ENCODE data around the gene ACTL6A. TPM values are rescaled to one million over a fixed set of nuclear protein-coding genes. Genes with fewer than 3 reads are reported as not detected.

ACTL6A gene
- total RNA-seq, 1 donor from 2014 or later: 43.5 TPM

DNA sequence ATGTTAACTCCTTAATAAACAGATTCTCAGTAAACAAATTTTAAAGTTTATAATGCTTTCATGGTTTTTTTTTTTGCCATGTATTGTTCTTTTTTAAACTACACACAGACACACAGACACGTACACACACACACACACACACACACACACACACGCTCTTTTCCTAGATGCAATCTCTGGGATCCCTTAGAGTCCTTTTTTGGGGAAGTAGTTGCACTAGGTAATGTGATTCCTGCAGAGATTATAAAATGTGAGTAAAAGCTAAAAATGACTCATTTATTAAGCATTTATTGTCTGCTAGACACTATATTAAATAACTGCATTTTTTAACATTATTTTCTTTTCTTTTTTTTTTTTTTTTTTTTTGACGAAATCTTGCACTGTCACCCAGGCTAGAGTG, 61.7 kb downstream of the ACTL6A start:
- Mint-ChIP-seq H3K9me3 (no peaks in the 10 kb centered on the region), H3K27me3 (ENCODE audit: low read depth) (no peaks in the 10 kb centered on the region), H3K4me3 (no peak overlapping the region), H3K4me1 (no peaks in the 10 kb centered on the region), H3K27ac (no peak overlapping the region), H3K36me3 (peaks cover 34% of the 10 kb centered on the region)
- TF ChIP-seq, protein P1, sequence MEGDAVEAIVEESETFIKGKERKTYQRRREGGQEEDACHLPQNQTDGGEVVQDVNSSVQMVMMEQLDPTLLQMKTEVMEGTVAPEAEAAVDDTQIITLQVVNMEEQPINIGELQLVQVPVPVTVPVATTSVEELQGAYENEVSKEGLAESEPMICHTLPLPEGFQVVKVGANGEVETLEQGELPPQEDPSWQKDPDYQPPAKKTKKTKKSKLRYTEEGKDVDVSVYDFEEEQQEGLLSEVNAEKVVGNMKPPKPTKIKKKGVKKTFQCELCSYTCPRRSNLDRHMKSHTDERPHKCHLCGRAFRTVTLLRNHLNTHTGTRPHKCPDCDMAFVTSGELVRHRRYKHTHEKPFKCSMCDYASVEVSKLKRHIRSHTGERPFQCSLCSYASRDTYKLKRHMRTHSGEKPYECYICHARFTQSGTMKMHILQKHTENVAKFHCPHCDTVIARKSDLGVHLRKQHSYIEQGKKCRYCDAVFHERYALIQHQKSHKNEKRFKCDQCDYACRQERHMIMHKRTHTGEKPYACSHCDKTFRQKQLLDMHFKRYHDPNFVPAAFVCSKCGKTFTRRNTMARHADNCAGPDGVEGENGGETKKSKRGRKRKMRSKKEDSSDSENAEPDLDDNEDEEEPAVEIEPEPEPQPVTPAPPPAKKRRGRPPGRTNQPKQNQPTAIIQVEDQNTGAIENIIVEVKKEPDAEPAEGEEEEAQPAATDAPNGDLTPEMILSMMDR (IDR thresholded peaks at IDR 0.05; ENCODE audit: unreplicated experiment): no peak
- no peak for DNase-seq (ENCODE audit: low spot score in 2 of 2, unreplicated experiment in 2 of 2)

GRCh38 chr3:179630753-179631451, 68.2 kb downstream of the ACTL6A start:
- no peak for DNase-seq (ENCODE audit: low spot score in 2 of 2, unreplicated experiment in 2 of 2)
- H3K36me3 Mint-ChIP-seq: peaks cover under 1% of the 10 kb centered on the region
- TF ChIP-seq, protein P1 (IDR thresholded peaks at IDR 0.05; ENCODE audit: unreplicated experiment): no peak
- H3K27ac Mint-ChIP-seq: no peak overlapping the region
- no peaks in the 10 kb centered on the region for H3K4me1 Mint-ChIP-seq
- H3K4me3 Mint-ChIP-seq: no peak overlapping the region
- no peaks in the 10 kb centered on the region for H3K27me3 Mint-ChIP-seq (ENCODE audit: low read depth)
- no peaks in the 10 kb centered on the region for H3K9me3 Mint-ChIP-seq

Other genes starting within 250 kb of the ACTL6A start
- gene ZNF639, start 239.9 kb upstream of the ACTL6A start, total RNA-seq: 38.8 to 40.6 TPM (median 40.2 TPM) in 3 replicates
- gene MFN1, start 215.2 kb upstream of the ACTL6A start, total RNA-seq: 61.0 to 65.5 TPM (median 64.7 TPM) in 3 replicates
- gene GNB4, start 111.5 kb upstream of the ACTL6A start, total RNA-seq: 18.7 to 19.1 TPM (median 19.1 TPM) in 3 replicates
- gene MRPL47, start 41.7 kb downstream of the ACTL6A start, total RNA-seq: 31.1 to 33.0 TPM (median 32.7 TPM) in 3 replicates
- gene NDUFB5, start 41.9 kb downstream of the ACTL6A start, total RNA-seq: 63.8 to 67.5 TPM (median 66.9 TPM) in 3 replicates
- 10.3 to 11.3 TPM (median 10.6 TPM) in 3 replicates for gene USP13, start 90.1 kb downstream of the ACTL6A start, total RNA-seq

Measured in mesothelial cell of epicardium (in vitro differentiated cells).